ENCODE measurements around the gene ENTPD5. TPM values are rescaled to one million over a fixed set of nuclear protein-coding genes. Genes with fewer than 3 reads are reported as not detected.

Gene ENTPD5
- total RNA-seq (1 to 10 TPM; 3.6 to 7.4 (median 5.6) TPM), polyA plus RNA-seq (1 to 10 TPM; 2.7 to 3.1 TPM)

DNA sequence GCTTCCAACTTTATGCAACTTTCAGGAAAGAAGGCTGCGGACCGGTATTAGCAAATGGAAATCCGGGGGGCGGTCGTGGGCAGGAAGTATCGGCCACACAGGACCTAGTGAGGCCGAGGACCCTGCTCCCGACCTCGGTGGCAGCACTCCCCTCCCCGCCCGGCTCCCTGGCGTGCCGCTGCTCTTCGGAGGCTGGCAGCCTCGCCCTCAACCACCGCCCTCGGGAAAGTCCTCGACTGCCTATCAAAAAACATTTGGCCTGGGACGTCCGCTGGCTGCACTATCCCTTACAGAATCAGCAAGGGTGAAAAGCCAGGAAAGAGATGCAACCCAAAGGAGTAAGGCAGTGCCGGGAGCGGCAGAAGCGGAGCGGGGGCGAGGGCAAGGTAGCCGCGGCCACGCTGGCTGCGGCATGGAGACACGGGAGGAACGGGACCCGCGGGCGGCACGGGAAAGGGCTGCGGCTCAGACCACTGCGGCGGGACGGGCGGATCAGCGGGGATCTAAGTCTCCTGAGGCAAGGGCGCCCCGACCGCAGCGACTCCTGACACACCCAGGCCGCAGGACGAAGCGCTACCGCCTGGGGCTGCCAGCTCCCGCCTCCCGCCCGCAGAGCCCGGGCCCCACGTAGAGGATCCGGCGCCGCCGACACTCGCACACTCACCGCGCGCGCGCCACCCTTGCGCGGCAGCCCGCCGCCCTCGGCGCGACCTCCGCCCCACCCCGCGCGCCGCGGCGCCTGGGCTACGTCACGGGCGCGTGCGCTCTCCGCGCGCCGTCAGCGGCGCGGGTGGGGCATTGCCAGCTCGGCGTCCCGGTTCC lies at the start of gene ENTPD5, which contains the start of gene BBOF1:
Gene ENTPD5 (minus strand): TSS at position 703 of the 822 bp plus-strand sequence. CDS start 31,186 bp downstream, outside the sequence.
Gene BBOF1 (plus strand): TSS at position 764 of the 822 bp plus-strand sequence. CDS start 130 bp downstream, outside the sequence.
- H3K9me3 ChIP-seq, result no peaks in the 10 kb centered on the region
- no peaks in the 10 kb centered on the region for H3K36me3 ChIP-seq
- no peak for FAIRE-seq
- peak within 1 kb of the TSS; percentile 56 to 87 (median 84) for H3K4me3 ChIP-seq
- peak; percentile 84 to 94 (median 91) for DNase-seq
- intact Hi-C loops (cut with DNase I), result no loop called here
- 0 to 1% methylated on average over 77 to 93 of the region's 93 CpGs for WGBS, 2 donors
- peak; percentile 95 to 97 (median 96) for ATAC-seq
- H3K27ac ChIP-seq, result peak within 1 kb of the TSS; percentile 94 to 98 (median 97)
- H3K27me3 ChIP-seq, result no peaks in the 10 kb centered on the region
- peaks cover 0 to 9% (median 0%) of the 10 kb centered on the region in 3 donors for H3K4me1 ChIP-seq
- TF ChIP-seq CTCF (IDR thresholded peaks at IDR 0.05), result no peak

- H3K27ac ChIP-seq, result no peak overlapping the region
- peaks cover 0 to 26% (median 0%) of the 10 kb centered on the region in 3 donors for H3K36me3 ChIP-seq
- 44 to 49% methylated on average over 3 of the region's 3 CpGs for WGBS, 2 donors
- no peaks in the 10 kb centered on the region for H3K9me3 ChIP-seq
- H3K4me1 ChIP-seq, result peaks cover 0 to 7% (median 3%) of the 10 kb centered on the region in 3 donors
- H3K27me3 ChIP-seq, result no peaks in the 10 kb centered on the region
- DNase-seq, result no peak
- TF ChIP-seq CTCF (IDR thresholded peaks at IDR 0.05), result no peak
- intact Hi-C loops (cut with DNase I), result no loop called here
- no peak overlapping the region for H3K4me3 ChIP-seq
- FAIRE-seq, result no peak
- ATAC-seq, result peak in 1 of 4 donors; percentile 51
Observed at GRCh38 chr14:74065746-74066575, 46.9 kb upstream of the ENTPD5 start.

GRCh38 chr14:74064883-74065282 lies 45.8 kb upstream of the ENTPD5 start:
- FAIRE-seq (no peak), DNase-seq (no peak), ATAC-seq (no peak)
- H3K4me1 ChIP-seq, result peaks cover 0 to 7% (median 3%) of the 10 kb centered on the region in 3 donors
- no peak overlapping the region for H3K27ac ChIP-seq
- intact Hi-C loops (cut with DNase I), result no loop called here
- no peak for TF ChIP-seq CTCF (IDR thresholded peaks at IDR 0.05)
- peaks cover 0 to 18% (median 0%) of the 10 kb centered on the region in 3 donors for H3K36me3 ChIP-seq
- no peaks in the 10 kb centered on the region for H3K9me3 ChIP-seq
- no peak overlapping the region for H3K4me3 ChIP-seq
- no peaks in the 10 kb centered on the region for H3K27me3 ChIP-seq
- 93 to 96% methylated on average over 3 of the region's 3 CpGs for WGBS, 2 donors

- Histone ChIP-seq H3K27me3 (no peaks in the 10 kb centered on the region), H3K36me3 (peaks cover 0 to 23% (median 0%) of the 10 kb centered on the region in 3 donors), H3K4me1 (peaks cover 0 to 7% (median 3%) of the 10 kb centered on the region in 3 donors), H3K9me3 (no peaks in the 10 kb centered on the region), H3K4me3 (no peak overlapping the region), H3K27ac (no peak overlapping the region)
- FAIRE-seq (no peak), ATAC-seq (no peak), DNase-seq (no peak)
- no peak for TF ChIP-seq CTCF (IDR thresholded peaks at IDR 0.05)
- intact Hi-C loops (cut with DNase I), result no loop called here
Observed at GRCh38 chr14:74064426-74064825, 45.3 kb upstream of the ENTPD5 start.

All from pancreas (tissue), 10 donors.